Tibial nerve (tissue), 4 donors: ENCODE results near the gene CPNE8. TPM values are rescaled to one million over a fixed set of nuclear protein-coding genes. Genes with fewer than 3 reads are reported as not detected.
"Not testable (repeated sequence)": the region's sequence is repeated elsewhere in the genome, so short reads cannot be mapped to it uniquely, and the experiment has no call there.

Experiments used
- DNase-seq, 2 donors: peaks; one replicate each; pipeline ENCODE4 v3.0.0-alpha.2; 2019; ENCODE audit warnings: low spot score in 2 of 2
- H3K27ac ChIP-seq, 4 donors: fragments of 200-600 bp; sonication (generic) in 3 of 4; one replicate each; pipeline ENCODE4 v1.5.1; 2017 to 2019; ENCODE audit warnings: mild to moderate bottlenecking in 1 of 4
- H3K27me3 ChIP-seq, 2 donors: fragments of 200-600 bp; sonication (generic) in 1 of 2; one replicate each; pipeline versions ENCODE4 v1.5.1 to v1.6.0; 2017 to 2019
- H3K36me3 ChIP-seq, 3 donors: fragments of 200-600 bp; sonication (generic); one replicate each; pipeline ENCODE4 v1.5.1; 2018 to 2019
- H3K4me1 ChIP-seq, 4 donors: fragments of 200-600 bp; sonication (generic) in 3 of 4; one replicate each; pipeline ENCODE4 v1.5.1; 2017 to 2019
- H3K4me3 ChIP-seq, 4 donors: fragments of 200-600 bp; sonication (generic) in 3 of 4; one replicate each; pipeline ENCODE4 v1.5.1; 2017 to 2019; ENCODE audit warnings: mild to moderate bottlenecking in 1 of 4, moderate library complexity in 1 of 4
- H3K9me3 ChIP-seq, 4 donors: fragments of 200-600 bp; sonication (generic) in 3 of 4; one replicate each; pipeline ENCODE4 v1.5.1; 2017 to 2019
- CTCF ChIP-seq, 5 experiments: fragments of 200-600 bp in 3 of 5; fragments of 450-650 bp in 2 of 5; sonication (generic) in 3 of 5; IDR thresholded peaks; one replicate each; pipeline ENCODE4 v1.5.1; 2016 to 2019; ENCODE audit warnings: antibody characterized with exemption in 5 of 5, mild to moderate bottlenecking in 3 of 5, moderate library complexity in 2 of 5
- EP300 ChIP-seq, 2 donors: sonication (generic); formaldehyde crosslinking; IDR thresholded peaks; one replicate each; pipeline ENCODE4 v1.6.1; 2017; ENCODE audit warnings: antibody characterized with exemption in 2 of 2, mild to moderate bottlenecking in 1 of 2
- POLR2A ChIP-seq, 2 donors: fragments of 450-650 bp; IDR thresholded peaks; one replicate each; pipeline ENCODE4 v1.6.1; 2017; ENCODE audit warnings: antibody characterized with exemption in 2 of 2, mild to moderate bottlenecking in 2 of 2, moderate library complexity in 2 of 2
- WGBS, 2 donors: methylation state at CpG; one replicate each; pipeline ENCODE4 v1.1.5; 2018; 5-methylcytosine and 5-hydroxymethylcytosine counted together
- total RNA-seq, 4 donors: library from RNA; depleted of rRNA; stranded (reverse); fragments of >200 nt; gene quantifications; one replicate each; pipeline ENCODE4 v1.1.0, GENCODE V29; 2016

CPNE8 gene
- total RNA-seq, 4 donors from 2014 or later = 16.5 to 20.7 (median 20.4) TPM

- 70 to 78% methylated on average over 4 of the region's 4 CpGs for WGBS, 2 donors
- DNase-seq = no peak
- TF ChIP-seq CTCF (IDR thresholded peaks at IDR 0.05) (no peak), POLR2A (IDR thresholded peaks at IDR 0.05) (no peak), EP300 (IDR thresholded peaks at IDR 0.05) (no peak)
- no peaks in the 10 kb centered on the region for H3K27me3 ChIP-seq
- H3K9me3 ChIP-seq = no peaks in the 10 kb centered on the region
- no peak overlapping the region for H3K4me3 ChIP-seq
- H3K27ac ChIP-seq = no peak overlapping the region
- no peaks in the 10 kb centered on the region for H3K4me1 ChIP-seq
- peaks cover 0 to 12% (median 0%) of the 10 kb centered on the region in 3 donors for H3K36me3 ChIP-seq
These were observed 159.8 kb downstream of the CPNE8 start for GRCh38 chr12:38745601-38746000.

- no peaks in the 10 kb centered on the region for H3K9me3 ChIP-seq
- DNase-seq = no peak
- no peak overlapping the region for H3K27ac ChIP-seq
- H3K4me3 ChIP-seq = no peak overlapping the region
- H3K27me3 ChIP-seq = no peaks in the 10 kb centered on the region
- H3K4me1 ChIP-seq = no peaks in the 10 kb centered on the region
- WGBS, 2 donors = 42 to 43% methylated on average over 4 of the region's 4 CpGs
- no peaks in the 10 kb centered on the region for H3K36me3 ChIP-seq
- TF ChIP-seq CTCF (IDR thresholded peaks at IDR 0.05) (no peak), POLR2A (IDR thresholded peaks at IDR 0.05) (no peak)
These were observed 161.3 kb downstream of the CPNE8 start for GRCh38 chr12:38744041-38744440.

- not testable (repeated sequence) for H3K36me3 ChIP-seq, H3K27me3 ChIP-seq, H3K27ac ChIP-seq, H3K4me3 ChIP-seq, H3K4me1 ChIP-seq, DNase-seq, H3K9me3 ChIP-seq
- 93 to 96% methylated on average over 1 of the region's 1 CpG for WGBS, 2 donors
These were observed 162.9 kb downstream of the CPNE8 start for GRCh38 chr12:38742496-38742895.

GRCh38 chr12:38736821-38737220 is 168.6 kb downstream of the CPNE8 start:
- TF ChIP-seq POLR2A (IDR thresholded peaks at IDR 0.05) = no peak
- no peak for TF ChIP-seq CTCF (IDR thresholded peaks at IDR 0.05)
- no peak for TF ChIP-seq EP300 (IDR thresholded peaks at IDR 0.05)
- no peak for DNase-seq
- WGBS, 2 donors = 83% methylated on average over 3 of the region's 3 CpGs
- no peaks in the 10 kb centered on the region for H3K27me3 ChIP-seq
- no peaks in the 10 kb centered on the region for H3K36me3 ChIP-seq
- H3K27ac ChIP-seq = no peak overlapping the region
- H3K9me3 ChIP-seq = no peaks in the 10 kb centered on the region
- no peaks in the 10 kb centered on the region for H3K4me1 ChIP-seq
- H3K4me3 ChIP-seq = no peak overlapping the region

GRCh38 chr12:38732761-38733160 is 172.6 kb downstream of the CPNE8 start:
- Histone ChIP-seq H3K4me1 (no peaks in the 10 kb centered on the region), H3K4me3 (no peak overlapping the region), H3K36me3 (no peaks in the 10 kb centered on the region), H3K27ac (no peak overlapping the region), H3K9me3 (no peaks in the 10 kb centered on the region), H3K27me3 (no peaks in the 10 kb centered on the region)
- no peak for TF ChIP-seq POLR2A (IDR thresholded peaks at IDR 0.05)
- TF ChIP-seq CTCF (IDR thresholded peaks at IDR 0.05) = no peak
- no peak for TF ChIP-seq EP300 (IDR thresholded peaks at IDR 0.05)
- no peak for DNase-seq

GRCh38 chr12:38728894-38729293 is 176.5 kb downstream of the CPNE8 start:
- Histone ChIP-seq H3K27ac (no peak overlapping the region), H3K4me1 (no peaks in the 10 kb centered on the region), H3K4me3 (no peak overlapping the region), H3K27me3 (no peaks in the 10 kb centered on the region), H3K9me3 (no peaks in the 10 kb centered on the region), H3K36me3 (no peaks in the 10 kb centered on the region)
- DNase-seq = no peak
- TF ChIP-seq POLR2A (IDR thresholded peaks at IDR 0.05) = no peak
- no peak for TF ChIP-seq EP300 (IDR thresholded peaks at IDR 0.05)
- no peak for TF ChIP-seq CTCF (IDR thresholded peaks at IDR 0.05)
- 89 to 90% methylated on average over 1 of the region's 1 CpG for WGBS, 2 donors
